ENCODE measurements around the gene YIF1A. TPM values are rescaled to one million over a fixed set of nuclear protein-coding genes. Genes with fewer than 3 reads are reported as not detected.

YIF1A gene
- total RNA-seq, 1 experiment from 2014 or later: 64.3 TPM

DNA sequence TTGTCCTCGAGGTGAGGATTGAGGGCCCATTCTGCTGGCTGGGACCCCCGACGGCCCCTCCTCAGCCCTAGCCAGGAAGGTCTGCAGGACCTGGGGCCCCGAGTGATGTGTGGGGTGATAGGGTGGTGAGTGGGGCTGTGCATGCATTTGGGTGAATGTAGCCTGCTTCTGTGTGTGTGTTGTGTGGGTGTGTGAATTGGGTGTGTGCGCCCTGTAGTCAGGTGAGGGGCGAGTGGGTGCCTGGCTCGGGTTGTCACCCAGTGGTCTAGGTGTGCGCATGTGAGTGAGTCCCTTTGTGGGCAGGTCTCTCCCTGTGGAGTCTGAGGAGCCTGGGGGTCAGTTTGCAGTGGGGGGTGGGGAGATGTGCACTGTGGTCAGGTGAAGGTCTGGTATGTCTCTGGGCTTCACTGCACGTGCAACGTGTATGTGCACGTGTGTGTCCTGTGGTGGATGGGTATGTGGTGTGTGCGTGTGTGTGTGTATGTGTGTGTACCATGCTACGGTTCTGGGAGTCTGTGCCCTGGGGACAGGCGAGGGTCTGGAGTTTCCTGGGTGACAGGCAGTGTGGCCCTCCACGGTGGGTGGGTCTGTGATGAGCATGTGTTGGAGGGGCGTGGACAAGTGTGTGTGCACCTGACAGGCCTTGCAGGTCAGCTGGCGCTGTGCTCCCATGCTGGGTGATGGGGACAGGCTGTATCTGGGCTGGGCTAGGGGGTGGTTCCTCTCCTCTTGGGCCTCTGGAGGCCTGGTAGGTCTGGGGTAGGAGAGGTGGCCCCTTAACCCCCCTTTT, 3.8 kb upstream of the YIF1A start:
- Histone ChIP-seq H4K8ac (replicated peaks; ENCODE audit: insufficient read length, low read depth, low read length) (no peak overlapping the region), H2AK5ac (ENCODE audit: insufficient read length, low read length) (no peak overlapping the region), H3K23me2 (ENCODE audit: insufficient read length, low read depth, low read length, poor library complexity, severe bottlenecking) (peaks cover 13% of the 10 kb centered on the region), H2BK15ac (ENCODE audit: low read depth, low read length) (no peak overlapping the region), H2BK12ac (ENCODE audit: insufficient read length, low read depth, low read length) (no peak overlapping the region), H2BK20ac (ENCODE audit: low read depth, low read length, poor library complexity, severe bottlenecking) (no peak overlapping the region), H3K79me1 (ENCODE audit: insufficient read depth, low read depth, low read length, poor library complexity, severe bottlenecking) (no peaks in the 10 kb centered on the region), H3K9me3 (ENCODE audit: control insufficient read depth, low read depth, low read length) (no peaks in the 10 kb centered on the region), H3K4me2 (ENCODE audit: insufficient read depth, insufficient read length, low read length) (peak overlapping the region; percentile 3), H2BK5ac (ENCODE audit: insufficient read length, low read length) (no peak overlapping the region), H4K5ac (ENCODE audit: insufficient read length, low read depth, low read length) (no peak overlapping the region), H3K4me1 (ENCODE audit: insufficient read depth, low read length) (peaks cover 6% of the 10 kb centered on the region), H3T11ph (ENCODE audit: low read length) (no peak overlapping the region), H3K14ac (ENCODE audit: insufficient read depth, low read length) (peak overlapping the region; percentile 12; the same call in 1 of the 2 replicates), H2BK120ac (ENCODE audit: low read depth, low read length, poor library complexity, severe bottlenecking) (no peak overlapping the region), H3K27ac (ENCODE audit: insufficient read length, low read depth, low read length) (no peak overlapping the region), H3K79me2 (ENCODE audit: insufficient read depth, low read length) (peaks cover 1% of the 10 kb centered on the region; the same call in 1 of the 2 replicates), H4K91ac (ENCODE audit: insufficient read length, low read depth, low read length) (no peak overlapping the region), H2AFZ (ENCODE audit: low read length) (no peak overlapping the region), H3K4ac (ENCODE audit: low read depth, low read length) (no peak overlapping the region), H3K56ac (ENCODE audit: insufficient read length, low read depth, low read length) (no peak overlapping the region), H3K23ac (ENCODE audit: insufficient read length, low read depth, low read length) (no peak overlapping the region), H4K20me1 (ENCODE audit: control insufficient read depth, insufficient read depth, insufficient read length) (no peaks in the 10 kb centered on the region), H3K18ac (ENCODE audit: insufficient read length, low read depth, low read length) (no peak overlapping the region), H3K27me3 (ENCODE audit: insufficient read depth, low read length) (peaks cover 8% of the 10 kb centered on the region; the same call in 1 of the 2 replicates), H3K9ac (ENCODE audit: extremely low read depth, insufficient read length, low read length) (no peak overlapping the region)
- Mint-ChIP-seq H3K27ac (no peak overlapping the region), H3K27me3 (ENCODE audit: low read depth) (peaks cover 42% of the 10 kb centered on the region), H3K9me3 (no peaks in the 10 kb centered on the region), H3K36me3 (ENCODE audit: insufficient read depth in 1 of 3, low read depth in 3 of 3) (peaks cover 0 to 2% (median 0%) of the 10 kb centered on the region in 3 experiments; a peak in 2 of 7 replicates), H3K4me1 (peaks cover 22 to 33% of the 10 kb centered on the region in 2 experiments), H3K4me3 (peak overlapping the region; percentile 52 to 80)
- no CpG with 5 or more reads among the region's 17 CpGs for WGBS (ENCODE audit: extremely low coverage, insufficient read length, low lambda C conversion rate)
- TF ChIP-seq, protein P1, sequence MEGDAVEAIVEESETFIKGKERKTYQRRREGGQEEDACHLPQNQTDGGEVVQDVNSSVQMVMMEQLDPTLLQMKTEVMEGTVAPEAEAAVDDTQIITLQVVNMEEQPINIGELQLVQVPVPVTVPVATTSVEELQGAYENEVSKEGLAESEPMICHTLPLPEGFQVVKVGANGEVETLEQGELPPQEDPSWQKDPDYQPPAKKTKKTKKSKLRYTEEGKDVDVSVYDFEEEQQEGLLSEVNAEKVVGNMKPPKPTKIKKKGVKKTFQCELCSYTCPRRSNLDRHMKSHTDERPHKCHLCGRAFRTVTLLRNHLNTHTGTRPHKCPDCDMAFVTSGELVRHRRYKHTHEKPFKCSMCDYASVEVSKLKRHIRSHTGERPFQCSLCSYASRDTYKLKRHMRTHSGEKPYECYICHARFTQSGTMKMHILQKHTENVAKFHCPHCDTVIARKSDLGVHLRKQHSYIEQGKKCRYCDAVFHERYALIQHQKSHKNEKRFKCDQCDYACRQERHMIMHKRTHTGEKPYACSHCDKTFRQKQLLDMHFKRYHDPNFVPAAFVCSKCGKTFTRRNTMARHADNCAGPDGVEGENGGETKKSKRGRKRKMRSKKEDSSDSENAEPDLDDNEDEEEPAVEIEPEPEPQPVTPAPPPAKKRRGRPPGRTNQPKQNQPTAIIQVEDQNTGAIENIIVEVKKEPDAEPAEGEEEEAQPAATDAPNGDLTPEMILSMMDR (conservative IDR thresholded peaks at IDR 0.05): no peak
- DNase-seq: no peak

All from H9 (cell line).